ENCODE data around the gene HDAC9. TPM values are rescaled to one million over a fixed set of nuclear protein-coding genes. Genes with fewer than 3 reads are reported as not detected.

HDAC9 gene
- total and polyA plus RNA-seq, 2 of the 13 experiments (the other 11 are each of a cell fraction or from before 2014, with no cell fraction given): 0.05 to 0.07 TPM

- CTCF ChIA-PET (ENCODE audit: low intra/inter-chr PET ratio, low total read pairs): no interaction called here
- Histone ChIP-seq H3K79me2 (ENCODE audit: insufficient read depth, low read length) (no peaks in the 10 kb centered on the region), H3K9ac (ENCODE audit: insufficient read depth, low read depth, low read length) (no peak overlapping the region), H3K27ac (ENCODE audit: extremely low read length, insufficient read depth, low read length) (no peak overlapping the region), H3K27me3 (ENCODE audit: control insufficient read depth in 1 of 2, insufficient read depth in 2 of 2, low read length in 2 of 2) (no peaks in the 10 kb centered on the region), H3K36me3 (replicated peaks in 1 of 2; ENCODE audit: control insufficient read depth in 1 of 2, insufficient read depth in 2 of 2, low read length in 2 of 2) (no peaks in the 10 kb centered on the region), H3K4me2 (ENCODE audit: low read depth, low read length) (no peak overlapping the region), H2AFZ (ENCODE audit: low read length) (no peak overlapping the region), H3K4me1 (ENCODE audit: insufficient read depth, low read length) (no peaks in the 10 kb centered on the region), H4K20me1 (ENCODE audit: insufficient read depth, low read length) (0 out of 2 replicates have a peak, but pooled peaks cover 2% of the 10 kb centered on the region), H3K4me3 (replicated peaks in 1 of 3; ENCODE audit: insufficient read depth in 1 of 3, low read depth in 2 of 3, low read length in 3 of 3) (no peak overlapping the region), H3K9me3 (ENCODE audit: low read length) (no peaks in the 10 kb centered on the region)
- intact Hi-C loops (cut with micrococcal nuclease; ENCODE audit: unreplicated experiment) (no loop called here), in situ Hi-C loops (cut with HindIII; ENCODE audit: extremely low pct_ligation_motif_present, low pct_unique_long_range_greater_than_20kb) (no loop called here)
- FAIRE-seq (no peak), DNase-seq (ENCODE audit: low spot score) (no peak), ATAC-seq (no peak)
- TF ChIP-seq NFE2L1 (CRISPR knock-in tag; IDR thresholded peaks at IDR 0.05; ENCODE audit: borderline replicate concordance) (no peak), SNAPC5 (CRISPR knock-in tag; IDR thresholded peaks at IDR 0.05; ENCODE audit: borderline replicate concordance) (no peak), POLR2AphosphoS2 (IDR thresholded peaks at IDR 0.05; ENCODE audit: low read depth, low read length) (no peak), POLR2A (IDR thresholded peaks at IDR 0.05; ENCODE audit: insufficient read depth in 1 of 2, low read depth in 2 of 2, low read length in 2 of 2) (no peak), HDAC1 (CRISPR knock-in tag; IDR thresholded peaks at IDR 0.05) (no peak)
- no TSS peak for BruUV-seq (replicated peaks)
- POLR2A ChIA-PET: no interaction called here
Observed at GRCh38 chr7:18538554-18539250, 43.2 kb downstream of the HDAC9 start.

GRCh38 chr7:18540396-18540795, 44.8 kb downstream of the HDAC9 start:
- Histone ChIP-seq H2AFZ (ENCODE audit: low read length) (no peak overlapping the region), H3K27ac (ENCODE audit: extremely low read length, insufficient read depth, low read length) (no peak overlapping the region), H3K36me3 (replicated peaks in 1 of 2; ENCODE audit: control insufficient read depth in 1 of 2, insufficient read depth in 2 of 2, low read length in 2 of 2) (no peaks in the 10 kb centered on the region), H3K79me2 (ENCODE audit: insufficient read depth, low read length) (no peaks in the 10 kb centered on the region), H3K27me3 (ENCODE audit: control insufficient read depth in 1 of 2, insufficient read depth in 2 of 2, low read length in 2 of 2) (no peaks in the 10 kb centered on the region), H4K20me1 (ENCODE audit: insufficient read depth, low read length) (no peaks in the 10 kb centered on the region), H3K9me3 (ENCODE audit: low read length) (no peaks in the 10 kb centered on the region), H3K4me3 (replicated peaks in 1 of 3; ENCODE audit: insufficient read depth in 1 of 3, low read depth in 2 of 3, low read length in 3 of 3) (no peak overlapping the region), H3K4me1 (ENCODE audit: insufficient read depth, low read length) (no peaks in the 10 kb centered on the region), H3K4me2 (ENCODE audit: low read depth, low read length) (no peak overlapping the region), H3K9ac (ENCODE audit: insufficient read depth, low read depth, low read length) (no peak overlapping the region)
- intact Hi-C loops (cut with micrococcal nuclease; ENCODE audit: unreplicated experiment): no loop called here
- in situ Hi-C loops (cut with HindIII; ENCODE audit: extremely low pct_ligation_motif_present, low pct_unique_long_range_greater_than_20kb): no loop called here
- no TSS peak for BruUV-seq (replicated peaks)
- 9% methylated on average over 1 of the region's 1 CpG for WGBS (ENCODE audit: low lambda C conversion rate)
- ATAC-seq: no peak
- FAIRE-seq: no peak
- ChIA-PET CTCF (ENCODE audit: low intra/inter-chr PET ratio, low total read pairs) (no interaction called here), POLR2A (no interaction called here)
- no peak for DNase-seq (ENCODE audit: low spot score)
- TF ChIP-seq MAFG (CRISPR knock-in tag; IDR thresholded peaks at IDR 0.05) (no peak), ZBTB40 (IDR thresholded peaks at IDR 0.05) (no peak), ZBTB40 (CRISPR knock-in tag; IDR thresholded peaks at IDR 0.05) (no peak), GATAD1 (CRISPR knock-in tag; IDR thresholded peaks at IDR 0.05) (no peak), ZEB1 (IDR thresholded peaks at IDR 0.05; ENCODE audit: insufficient replicate concordance, low read depth) (no peak)
